Lower leg skin (tissue), 4 donors: ENCODE data around the gene CTNND2. TPM values are rescaled to one million over a fixed set of nuclear protein-coding genes. Genes with fewer than 3 reads are reported as not detected.

ENCODE experiments used
- DNase-seq, 2 donors: peaks; one replicate each; pipeline ENCODE4 v3.0.0-alpha.2; 2019; ENCODE audit warnings: low spot score in 2 of 2
- H3K4me3 ChIP-seq: fragments of 200-600 bp; sonication (generic); 2 replicates; pipeline ENCODE4 v1.5.1; 2017; ENCODE audit warnings: mild to moderate bottlenecking, low read depth; ENCODE audit not compliant: poor library complexity, severe bottlenecking
- CTCF ChIP-seq, 3 donors: fragments of 450-650 bp; IDR thresholded peaks; one replicate each; pipeline ENCODE4 v1.5.1; 2016; ENCODE audit warnings: antibody characterized with exemption in 3 of 3, mild to moderate bottlenecking in 3 of 3, moderate library complexity in 2 of 3
- POLR2A ChIP-seq, 2 donors: fragments of 450-650 bp; IDR thresholded peaks; one replicate each; pipeline ENCODE4 v1.6.1; 2016 to 2017; ENCODE audit warnings: antibody characterized with exemption in 2 of 2, mild to moderate bottlenecking in 1 of 2, moderate library complexity in 1 of 2
- WGBS, 2 donors: methylation state at CpG; one replicate each; pipeline ENCODE4 v1.1.5; 2018; 5-methylcytosine and 5-hydroxymethylcytosine counted together
- intact Hi-C: fragments of 100-400 bp; cut with DNase I; formaldehyde crosslinking; loops from one replicate; pipeline ENCODE4 v1.15.0; 2023; ENCODE audit warnings: low total_unique reads
- total RNA-seq, 4 donors: library from RNA; depleted of rRNA; stranded (reverse); fragments of >200 nt; gene quantifications; one replicate each; pipeline ENCODE4 v1.1.0, GENCODE V29; 2016

The CTNND2 gene
- total RNA-seq, 4 donors from 2014 or later: 0.21 to 2.9 (median 0.55) TPM

- H3K4me3 ChIP-seq: no peak overlapping the region
- WGBS, 2 donors: 66 to 69% methylated on average over 10 of the region's 10 CpGs
- intact Hi-C loops: no loop called here
Measured at GRCh38 chr5:11863911-11864310, 40.3 kb downstream of the CTNND2 start.

GRCh38 chr5:11857391-11857790, 46.9 kb downstream of the CTNND2 start:
- intact Hi-C loops: no loop called here
- TF ChIP-seq POLR2A (IDR thresholded peaks at IDR 0.05) (no peak), CTCF (IDR thresholded peaks at IDR 0.05) (no peak)
- H3K4me3 ChIP-seq: no peak overlapping the region
- no peak for DNase-seq
- WGBS, 2 donors: 84 to 88% methylated on average over 7 of the region's 7 CpGs

More at GRCh38 chr5:11863911-11864310, 40.3 kb downstream of the CTNND2 start:
- no peak for DNase-seq
- TF ChIP-seq CTCF (IDR thresholded peaks at IDR 0.05): no peak

DNA sequence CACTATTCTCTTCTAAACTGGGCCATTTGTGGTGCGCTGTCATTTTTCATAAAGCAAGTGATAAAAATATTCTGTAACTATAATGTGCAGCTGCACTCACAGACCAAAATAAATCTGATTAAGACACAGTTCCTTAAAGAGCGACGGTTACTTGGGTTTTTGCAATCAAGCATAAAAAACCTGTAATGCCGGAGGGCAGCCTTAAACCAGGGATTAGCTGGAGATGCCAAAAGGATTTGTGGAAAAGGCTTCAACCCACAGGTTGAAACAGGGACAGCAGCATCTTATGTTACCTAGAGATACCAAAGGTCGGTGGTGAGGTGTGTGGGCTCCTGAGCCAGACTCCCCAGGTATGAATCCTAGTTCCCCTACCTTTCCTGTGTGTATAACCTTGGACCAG, 49.3 kb downstream of the CTNND2 start:
- intact Hi-C loops: no loop called here
- TF ChIP-seq CTCF (IDR thresholded peaks at IDR 0.05): no peak
- no peak for TF ChIP-seq POLR2A (IDR thresholded peaks at IDR 0.05)
- H3K4me3 ChIP-seq: no peak overlapping the region
- 57 to 62% methylated on average over 5 of the region's 5 CpGs for WGBS, 2 donors
- DNase-seq: no peak

GRCh38 chr5:11853796-11854195, 50.5 kb downstream of the CTNND2 start:
- intact Hi-C loops: no loop called here
- 62 to 67% methylated on average over 10 of the region's 10 CpGs for WGBS, 2 donors

GRCh38 chr5:11853140-11853539, 51.1 kb downstream of the CTNND2 start:
- TF ChIP-seq CTCF (IDR thresholded peaks at IDR 0.05) (no peak), POLR2A (IDR thresholded peaks at IDR 0.05) (no peak)
- no peak overlapping the region for H3K4me3 ChIP-seq
- DNase-seq: no peak
- intact Hi-C loops: no loop called here

More at GRCh38 chr5:11853796-11854195, 50.5 kb downstream of the CTNND2 start:
- no peak overlapping the region for H3K4me3 ChIP-seq
- no peak for DNase-seq
- TF ChIP-seq POLR2A (IDR thresholded peaks at IDR 0.05): no peak

DNA sequence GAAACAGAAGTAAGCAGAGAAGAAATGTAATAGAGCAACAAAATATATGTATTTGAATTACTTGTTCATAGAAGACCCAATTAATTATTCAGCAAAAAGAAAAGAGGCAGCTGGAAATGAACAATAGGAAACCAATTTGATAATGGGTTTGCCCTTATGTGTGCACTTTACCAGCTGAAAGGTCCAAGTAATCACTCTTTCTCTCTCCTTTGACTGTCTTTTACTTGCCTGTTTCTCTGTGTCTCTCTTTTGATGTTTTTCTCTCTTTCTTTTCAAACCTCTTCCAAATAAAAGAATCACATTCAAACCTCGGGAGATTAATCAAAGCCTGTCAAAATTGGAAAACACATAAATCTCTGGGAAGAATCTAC, 51.5 kb downstream of the CTNND2 start:
- TF ChIP-seq CTCF (IDR thresholded peaks at IDR 0.05) (no peak), POLR2A (IDR thresholded peaks at IDR 0.05) (no peak)
- DNase-seq: no peak
- 32 to 40% methylated on average over 1 of the region's 1 CpG for WGBS, 2 donors
- H3K4me3 ChIP-seq: no peak overlapping the region
- intact Hi-C loops: no loop called here
